Measurements from ENCODE around the gene SCGB3A2. TPM values are rescaled to one million over a fixed set of nuclear protein-coding genes. Genes with fewer than 3 reads are reported as not detected.

The SCGB3A2 gene
- total RNA-seq, 4 donors from 2014 or later: not detected

GRCh38 chr5:147895864-147896263 is 17.4 kb downstream of the SCGB3A2 start:
- 81 to 91% methylated on average over 1 of the region's 1 CpG for WGBS, 2 donors
- Histone ChIP-seq H3K4me3 (replicated peaks in 1 of 3) (no peak overlapping the region), H3K4me1 (peaks cover 0 to 7% of the 10 kb centered on the region in 2 donors), H3K27ac (no peak overlapping the region), H3K9me3 (no peaks in the 10 kb centered on the region), H3K36me3 (no peaks in the 10 kb centered on the region), H3K27me3 (no peaks in the 10 kb centered on the region)
- TF ChIP-seq CTCF (IDR thresholded peaks at IDR 0.05) (no peak), POLR2A (IDR thresholded peaks at IDR 0.05) (no peak)
- intact Hi-C loops (cut with DNase I): no loop called here
- DNase-seq: no peak

- H3K4me3 ChIP-seq (replicated peaks in 1 of 3): no peak overlapping the region
- peaks cover 7 to 22% of the 10 kb centered on the region in 2 donors for H3K4me1 ChIP-seq
- DNase-seq: no peak
- TF ChIP-seq CTCF (IDR thresholded peaks at IDR 0.05) (no peak), POLR2A (IDR thresholded peaks at IDR 0.05) (no peak)
- H3K27me3 ChIP-seq: no peaks in the 10 kb centered on the region
- intact Hi-C loops (cut with DNase I): no loop called here
- no peaks in the 10 kb centered on the region for H3K36me3 ChIP-seq
- no peak overlapping the region for H3K27ac ChIP-seq
- no peaks in the 10 kb centered on the region for H3K9me3 ChIP-seq
- 94 to 95% methylated on average over 3 of the region's 3 CpGs for WGBS, 2 donors
Observed at GRCh38 chr5:147898875-147899401, 20.4 kb downstream of the SCGB3A2 start.

- peaks cover 7 to 22% of the 10 kb centered on the region in 2 donors for H3K4me1 ChIP-seq
- H3K27ac ChIP-seq: peak overlapping the region; percentile 39 to 62 (median 47)
- no peaks in the 10 kb centered on the region for H3K36me3 ChIP-seq
- H3K9me3 ChIP-seq: no peaks in the 10 kb centered on the region
- no peak for TF ChIP-seq CTCF (IDR thresholded peaks at IDR 0.05)
- TF ChIP-seq POLR2A (IDR thresholded peaks at IDR 0.05): no peak
- H3K4me3 ChIP-seq (replicated peaks in 1 of 3): no peak overlapping the region
- intact Hi-C loops (cut with DNase I): no loop called here
- peak; percentile 48 to 76 for DNase-seq
- no peaks in the 10 kb centered on the region for H3K27me3 ChIP-seq
- 41 to 43% methylated on average over 12 of the region's 12 CpGs for WGBS, 2 donors
Observed at GRCh38 chr5:147901599-147902039, 23.1 kb downstream of the SCGB3A2 start.

- no peak overlapping the region for H3K4me3 ChIP-seq (replicated peaks in 1 of 3)
- no peaks in the 10 kb centered on the region for H3K27me3 ChIP-seq
- no peaks in the 10 kb centered on the region for H3K9me3 ChIP-seq
- intact Hi-C loops (cut with DNase I): no loop called here
- H3K27ac ChIP-seq: peak overlapping the region in 1 of 3 donors; percentile 47
- no peaks in the 10 kb centered on the region for H3K36me3 ChIP-seq
- DNase-seq: no peak
- TF ChIP-seq CTCF (IDR thresholded peaks at IDR 0.05): no peak
- TF ChIP-seq POLR2A (IDR thresholded peaks at IDR 0.05): no peak
- peaks cover 7 to 22% of the 10 kb centered on the region in 2 donors for H3K4me1 ChIP-seq
Observed at GRCh38 chr5:147902609-147903115, 24.2 kb downstream of the SCGB3A2 start.

GRCh38 chr5:147904110-147904509 is 25.6 kb downstream of the SCGB3A2 start:
- Histone ChIP-seq H3K36me3 (no peaks in the 10 kb centered on the region), H3K4me3 (replicated peaks in 1 of 3) (no peak overlapping the region), H3K4me1 (peaks cover 7 to 22% of the 10 kb centered on the region in 2 donors), H3K27me3 (no peaks in the 10 kb centered on the region), H3K27ac (no peak overlapping the region), H3K9me3 (no peaks in the 10 kb centered on the region)
- no peak for DNase-seq
- no peak for TF ChIP-seq CTCF (IDR thresholded peaks at IDR 0.05)
- TF ChIP-seq POLR2A (IDR thresholded peaks at IDR 0.05): no peak
- 56 to 61% methylated on average over 4 of the region's 4 CpGs for WGBS, 2 donors
- intact Hi-C loops (cut with DNase I): no loop called here
